ENCODE measurements around the gene ERFE.

The ERFE gene

DNA sequence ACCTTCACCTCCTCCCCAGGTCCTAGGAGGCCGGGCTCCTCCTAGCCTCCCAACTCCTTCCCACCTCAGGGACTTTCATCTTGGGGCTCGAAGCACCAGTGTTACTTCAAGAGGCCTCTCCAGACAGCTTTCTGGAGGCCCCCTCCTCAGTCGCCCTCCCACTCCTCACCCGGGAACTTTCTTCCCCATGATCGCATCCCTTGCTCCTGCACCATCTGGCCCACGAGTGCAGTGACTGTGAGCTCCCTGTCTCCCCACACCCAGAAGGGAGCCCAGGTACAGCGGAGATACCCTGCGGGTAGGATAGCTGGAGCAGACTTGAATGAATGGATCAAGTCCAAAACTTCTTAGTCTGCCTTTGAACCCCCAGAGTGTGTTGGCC lies 6.1 kb downstream of the ERFE start:
- Histone ChIP-seq H3K4me1 (ENCODE audit: control insufficient read depth in 1 of 2, insufficient read depth in 1 of 2, low read depth in 1 of 2, low read length in 1 of 2) (peaks cover 10 to 12% of the 10 kb centered on the region in 2 experiments), H3K36me3 (peaks cover 37% of the 10 kb centered on the region), H3K4me3 (ENCODE audit: low read depth in 1 of 2, low read length in 1 of 2) (no peak overlapping the region), H3K27ac (no peak overlapping the region), H3K9me3 (no peaks in the 10 kb centered on the region), H3K27me3 (peaks cover 59% of the 10 kb centered on the region)
- TF ChIP-seq, protein P1, sequence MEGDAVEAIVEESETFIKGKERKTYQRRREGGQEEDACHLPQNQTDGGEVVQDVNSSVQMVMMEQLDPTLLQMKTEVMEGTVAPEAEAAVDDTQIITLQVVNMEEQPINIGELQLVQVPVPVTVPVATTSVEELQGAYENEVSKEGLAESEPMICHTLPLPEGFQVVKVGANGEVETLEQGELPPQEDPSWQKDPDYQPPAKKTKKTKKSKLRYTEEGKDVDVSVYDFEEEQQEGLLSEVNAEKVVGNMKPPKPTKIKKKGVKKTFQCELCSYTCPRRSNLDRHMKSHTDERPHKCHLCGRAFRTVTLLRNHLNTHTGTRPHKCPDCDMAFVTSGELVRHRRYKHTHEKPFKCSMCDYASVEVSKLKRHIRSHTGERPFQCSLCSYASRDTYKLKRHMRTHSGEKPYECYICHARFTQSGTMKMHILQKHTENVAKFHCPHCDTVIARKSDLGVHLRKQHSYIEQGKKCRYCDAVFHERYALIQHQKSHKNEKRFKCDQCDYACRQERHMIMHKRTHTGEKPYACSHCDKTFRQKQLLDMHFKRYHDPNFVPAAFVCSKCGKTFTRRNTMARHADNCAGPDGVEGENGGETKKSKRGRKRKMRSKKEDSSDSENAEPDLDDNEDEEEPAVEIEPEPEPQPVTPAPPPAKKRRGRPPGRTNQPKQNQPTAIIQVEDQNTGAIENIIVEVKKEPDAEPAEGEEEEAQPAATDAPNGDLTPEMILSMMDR (IDR thresholded peaks at IDR 0.05), result no peak

DNA sequence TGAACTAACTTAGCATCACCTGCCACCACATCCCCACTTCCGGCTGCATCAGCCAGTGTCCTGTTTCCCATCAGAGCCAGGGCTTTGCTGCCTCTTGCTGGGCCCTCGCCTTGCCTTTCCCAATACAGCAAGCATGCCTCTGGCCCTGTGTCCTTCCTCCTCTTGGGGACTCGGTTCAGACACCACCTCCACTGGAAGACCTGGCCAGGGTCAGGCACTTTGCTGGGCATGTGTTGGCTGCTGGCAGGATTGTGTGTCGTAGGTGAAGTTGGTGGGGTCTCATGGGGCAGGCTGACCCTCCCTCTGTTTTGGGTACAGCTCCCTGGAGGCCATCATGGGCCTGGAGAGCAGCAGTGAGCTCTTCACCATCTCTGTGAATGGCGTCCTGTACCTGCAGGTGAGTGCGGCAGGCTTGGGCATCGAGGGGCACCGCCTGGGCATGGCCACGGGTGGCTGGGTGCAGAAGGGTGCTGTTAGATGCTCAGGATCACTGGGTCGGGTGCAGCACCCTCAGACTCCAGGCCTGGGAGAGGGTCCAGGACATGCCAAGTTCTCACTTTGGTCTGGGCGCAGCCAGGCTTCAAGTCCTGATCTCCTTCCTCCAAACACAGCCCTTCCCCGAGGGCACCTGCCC lies 6.6 kb downstream of the ERFE start:
- Histone ChIP-seq H3K36me3 (peaks cover 40% of the 10 kb centered on the region), H3K27me3 (peaks cover 54% of the 10 kb centered on the region), H3K4me3 (ENCODE audit: low read depth in 1 of 2, low read length in 1 of 2) (no peak overlapping the region), H3K9me3 (no peaks in the 10 kb centered on the region), H3K27ac (no peak overlapping the region), H3K4me1 (ENCODE audit: control insufficient read depth in 1 of 2, insufficient read depth in 1 of 2, low read depth in 1 of 2, low read length in 1 of 2) (peaks cover 10 to 12% of the 10 kb centered on the region in 2 experiments)
- TF ChIP-seq, protein P1 (IDR thresholded peaks at IDR 0.05), result no peak

DNA sequence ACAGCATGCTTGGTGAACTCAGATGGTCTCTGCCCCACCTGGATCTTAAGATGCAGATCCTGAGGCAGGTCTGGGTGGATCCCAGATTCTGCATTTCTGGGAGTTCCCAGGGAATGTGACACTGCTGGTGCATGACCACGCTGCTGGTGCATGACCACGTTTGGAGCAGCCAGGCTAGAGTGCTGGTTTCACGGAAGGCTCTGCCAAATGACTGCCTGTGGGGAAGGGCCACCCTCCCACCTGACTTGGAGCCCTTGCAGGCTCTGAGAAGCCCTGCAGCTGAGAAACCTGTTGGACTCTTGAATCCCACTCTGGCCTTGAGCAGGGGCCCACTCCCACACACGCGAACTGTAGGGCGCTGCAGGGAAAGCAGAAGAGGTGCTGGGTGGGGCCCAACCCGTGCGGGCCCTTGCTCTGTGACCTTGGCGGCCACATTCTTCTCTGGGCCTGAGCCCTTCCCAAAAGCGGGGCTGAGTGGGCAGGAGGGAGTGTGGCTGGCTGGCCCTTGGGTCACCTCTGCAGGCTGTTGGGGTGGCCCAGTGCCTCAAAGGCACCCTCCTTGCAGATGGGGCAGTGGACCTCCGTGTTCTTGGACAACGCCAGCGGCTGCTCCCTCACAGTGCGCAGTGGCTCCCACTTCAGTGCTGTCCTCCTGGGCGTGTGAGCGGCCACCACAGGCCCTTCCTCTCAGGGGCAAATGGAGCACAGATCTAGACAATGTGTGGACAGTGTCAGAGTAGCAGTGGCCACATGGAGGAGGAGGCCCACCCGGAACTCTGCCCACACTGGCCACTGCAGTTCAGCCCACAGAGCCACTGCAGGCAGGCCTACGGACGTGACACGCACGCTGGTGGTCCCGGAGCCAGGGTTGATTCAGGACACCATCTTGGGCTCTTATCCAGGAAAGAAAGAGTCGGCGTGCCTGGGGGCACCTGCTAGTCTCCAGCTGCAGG lies 7.9 kb downstream of the ERFE start:
- Histone ChIP-seq H3K9me3 (no peaks in the 10 kb centered on the region), H3K4me1 (ENCODE audit: control insufficient read depth in 1 of 2, insufficient read depth in 1 of 2, low read depth in 1 of 2, low read length in 1 of 2) (peaks cover 10 to 12% of the 10 kb centered on the region in 2 experiments)
- TF ChIP-seq, protein P1 (IDR thresholded peaks at IDR 0.05), result no peak

DNA sequence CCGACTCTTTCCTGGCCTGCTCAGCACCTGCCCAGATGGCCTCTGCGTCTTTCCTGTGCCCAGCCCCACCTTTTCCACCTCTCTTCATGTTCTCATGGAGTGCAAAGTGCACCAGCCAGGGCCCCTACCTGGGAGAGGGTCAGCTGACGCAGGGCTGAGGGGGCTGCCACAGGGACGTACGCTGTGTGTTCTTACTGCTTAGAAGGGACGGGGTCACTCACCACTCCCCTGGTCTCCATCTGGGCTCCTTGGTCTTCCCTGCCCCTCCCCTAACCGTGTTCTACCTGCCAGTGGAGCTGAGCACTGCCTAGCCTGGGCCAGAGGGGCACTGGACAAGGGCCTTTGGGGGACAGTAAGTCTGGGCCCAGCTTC lies 8.6 kb downstream of the ERFE start:
- Histone ChIP-seq H3K9me3 (no peaks in the 10 kb centered on the region), H3K36me3 (peaks cover 57% of the 10 kb centered on the region), H3K27me3 (peaks cover 35% of the 10 kb centered on the region), H3K27ac (no peak overlapping the region), H3K4me1 (ENCODE audit: control insufficient read depth in 1 of 2, insufficient read depth in 1 of 2, low read depth in 1 of 2, low read length in 1 of 2) (peaks cover 10 to 12% of the 10 kb centered on the region in 2 experiments), H3K4me3 (ENCODE audit: low read depth in 1 of 2, low read length in 1 of 2) (no peak overlapping the region)
- TF ChIP-seq, protein P1 (IDR thresholded peaks at IDR 0.05), result no peak

More for the DNA sequence above, 7.9 kb downstream of the ERFE start:
- H3K36me3 ChIP-seq, result peaks cover 51% of the 10 kb centered on the region
- H3K27me3 ChIP-seq, result peaks cover 42% of the 10 kb centered on the region
- H3K4me3 ChIP-seq (ENCODE audit: low read depth in 1 of 2, low read length in 1 of 2), result no peak overlapping the region
- no peak overlapping the region for H3K27ac ChIP-seq

DNA sequence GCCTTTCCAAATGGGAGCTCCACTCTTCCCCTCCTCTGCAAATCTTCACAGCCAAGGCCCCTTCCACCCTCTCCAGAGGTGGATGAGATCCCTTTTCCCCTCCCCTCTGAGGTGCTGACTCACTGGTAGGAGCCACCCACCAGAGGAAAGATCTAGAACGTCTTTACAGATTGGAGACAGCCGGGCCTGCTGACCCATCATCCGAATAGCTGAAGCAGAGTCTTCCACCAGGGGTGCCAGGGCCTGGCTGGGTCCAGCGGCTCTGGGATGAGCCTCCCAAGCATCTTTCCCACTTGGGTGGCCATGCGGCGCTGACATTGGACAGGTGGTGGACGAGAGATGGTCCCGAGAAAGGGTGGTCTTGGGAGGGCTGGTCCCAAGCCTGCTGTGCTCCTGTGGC lies 9.0 kb downstream of the ERFE start:
- Histone ChIP-seq H3K36me3 (peaks cover 62% of the 10 kb centered on the region), H3K9me3 (no peaks in the 10 kb centered on the region), H3K27ac (no peak overlapping the region), H3K4me1 (ENCODE audit: control insufficient read depth in 1 of 2, insufficient read depth in 1 of 2, low read depth in 1 of 2, low read length in 1 of 2) (peaks cover 10 to 12% of the 10 kb centered on the region in 2 experiments), H3K4me3 (ENCODE audit: low read depth in 1 of 2, low read length in 1 of 2) (no peak overlapping the region), H3K27me3 (peaks cover 31% of the 10 kb centered on the region)
- TF ChIP-seq, protein P1 (IDR thresholded peaks at IDR 0.05), result no peak

Measured in neutrophil (primary cell).